SK-N-SH (cell line): ENCODE measurements around the gene PTOV1. TPM values are rescaled to one million over a fixed set of nuclear protein-coding genes. Genes with fewer than 3 reads are reported as not detected.

Experiments
- CTCF ChIA-PET: fragments of 300-600, 350-600 bp; formaldehyde crosslinking; extraction: SDS; loops from one replicate; lab custom pipeline; 2021; lab: Yijun Ruan, JAX
- POLR2A ChIA-PET: fragments of 350-600 bp; sonication (Branson Sonifier 250); formaldehyde crosslinking; extraction: SDS; loops from one replicate; lab custom pipeline; 2020; ENCODE audit warnings: antibody characterized with exemption, inconsistent platforms; lab: Yijun Ruan, JAX
- DNase-seq: peaks from one replicate; pipeline ENCODE4 v3.0.0; 2012
- H2AFZ ChIP-seq: fragments of 200-600 bp; sonication (generic); 2 replicates; pipeline ENCODE4 v1.8.1; 2016; ENCODE audit warnings: antibody characterized with exemption, mild to moderate bottlenecking, low read depth
- H3F3A ChIP-seq: fragments of 200-600 bp; sonication (generic); replicated peaks from 2 replicates; pipeline ENCODE3; 2016; ENCODE audit warnings: antibody characterized with exemption, mild to moderate bottlenecking; ENCODE audit not compliant: insufficient read depth
- H3K27ac ChIP-seq, 2 experiments: fragments of 200-500 bp in 1 of 2; fragments of 200-600 bp in 1 of 2; sonication (Bioruptor generic) in 1 of 2; sonication (generic), shearing (Covaris generic) in 1 of 2; 2 replicates each; pipeline versions ENCODE4 v1.5.1 to v1.6.1; 2014 to 2016; ENCODE audit warnings: low read depth in 2 of 2, inconsistent platforms in 1 of 2, low read length in 1 of 2, mild to moderate bottlenecking in 1 of 2, mixed read lengths in 1 of 2
- H3K27me3 ChIP-seq: fragments of 200-600 bp; sonication (generic), shearing (Covaris generic); 2 replicates; pipeline ENCODE4 v1.6.1; 2016; ENCODE audit warnings: mixed run types; ENCODE audit not compliant: insufficient read depth
- H3K36me3 ChIP-seq, 2 experiments: fragments of 200-500 bp in 1 of 2; fragments of 200-600 bp in 1 of 2; sonication (Bioruptor generic) in 1 of 2; sonication (generic) in 1 of 2; replicated peaks in 1 of 2; 2 replicates each; pipeline versions ENCODE3 to v1.5.1; 2014 to 2016; ENCODE audit warnings: low read length in 1 of 2, mild to moderate bottlenecking in 1 of 2; ENCODE audit not compliant: insufficient read depth in 2 of 2, control insufficient read depth in 1 of 2
- H3K4me1 ChIP-seq, 2 experiments: fragments of 200-500 bp in 1 of 2; fragments of 200-600 bp in 1 of 2; sonication (Bioruptor generic) in 1 of 2; sonication (generic), shearing (Covaris generic) in 1 of 2; 2 replicates each; pipeline versions ENCODE4 v1.5.1 to v1.6.1; 2014 to 2016; ENCODE audit warnings: low read depth in 1 of 2, low read length in 1 of 2, mixed run types in 1 of 2; ENCODE audit not compliant: insufficient read depth in 2 of 2, control insufficient read depth in 1 of 2
- H3K4me2 ChIP-seq: fragments of 200-600 bp; sonication (generic), shearing (Covaris generic); 2 replicates; pipeline ENCODE4 v1.6.1; 2017; ENCODE audit warnings: mixed run types
- H3K4me3 ChIP-seq, 2 experiments: fragments of 200-500 bp in 1 of 2; fragments of 200-600 bp in 1 of 2; sonication (Bioruptor generic) in 1 of 2; sonication (generic), shearing (Covaris generic) in 1 of 2; 2 replicates each; pipeline versions ENCODE4 v1.5.1 to v1.8.1; 2014 to 2016; ENCODE audit warnings: low read depth in 2 of 2, inconsistent platforms in 1 of 2, low read length in 1 of 2, mild to moderate bottlenecking in 1 of 2, mixed read lengths in 1 of 2, moderate library complexity in 1 of 2
- H3K79me2 ChIP-seq: fragments of 200-600 bp; sonication (generic); 2 replicates; pipeline ENCODE4 v1.8.1; 2017; ENCODE audit warnings: mild to moderate bottlenecking; ENCODE audit not compliant: insufficient read depth
- H3K9ac ChIP-seq: fragments of 200-600 bp; sonication (generic); 2 replicates; pipeline ENCODE4 v1.6.1; 2017; ENCODE audit warnings: mixed run types
- H3K9me2 ChIP-seq: fragments of 200-600 bp; sonication (generic); 2 replicates; pipeline ENCODE4 v1.6.1; 2017; ENCODE audit warnings: mixed run types
- H3K9me3 ChIP-seq: fragments of 200-600 bp; sonication (generic); 2 replicates; pipeline ENCODE4 v1.6.1; 2017; ENCODE audit warnings: mixed run types, mild to moderate bottlenecking, moderate library complexity
- H4K20me1 ChIP-seq: fragments of 200-600 bp; sonication (generic); 2 replicates; pipeline ENCODE4 v1.6.1; 2017; ENCODE audit warnings: mild to moderate bottlenecking, mixed run types; ENCODE audit not compliant: insufficient read depth
- ELF1 ChIP-seq: IDR thresholded peaks from 2 replicates; pipeline ENCODE4 v1.4.0; 2012
- EP300 ChIP-seq, 2 experiments: IDR thresholded peaks; 2 replicates each; pipeline versions ENCODE4 v1.4.0 to v1.6.1; 2012; ENCODE audit warnings: borderline replicate concordance in 1 of 2, low read depth in 1 of 2, low read length in 1 of 2
- GABPA ChIP-seq: IDR thresholded peaks from 2 replicates; pipeline ENCODE4 v1.4.0; 2012; ENCODE audit warnings: low read depth, mild to moderate bottlenecking
- GATA2 ChIP-seq: sonication (generic); formaldehyde crosslinking; IDR thresholded peaks from 2 replicates; pipeline ENCODE4 v1.5.0; 2020; ENCODE audit warnings: mild to moderate bottlenecking, missing genetic modification reagents
- JUND ChIP-seq: IDR thresholded peaks from 2 replicates; pipeline ENCODE4 v1.4.0; 2012
- RCOR1 ChIP-seq: fragments of 150-350 bp; IDR thresholded peaks from 2 replicates; pipeline ENCODE4 v1.6.1; 2017; ENCODE audit warnings: antibody characterized with exemption, low read length
- RFX5 ChIP-seq: IDR thresholded peaks from 2 replicates; pipeline ENCODE4 v1.6.1; 2012; ENCODE audit warnings: mild to moderate bottlenecking, improper control_type of control experiment, low read length
- RXRA ChIP-seq: IDR thresholded peaks from 2 replicates; pipeline ENCODE4 v1.4.0; 2012; ENCODE audit warnings: low read depth, mild to moderate bottlenecking, borderline replicate concordance
- SMC3 ChIP-seq: IDR thresholded peaks from 2 replicates; pipeline ENCODE4 v1.6.1; 2012; ENCODE audit warnings: low read depth, low read length, improper control_type of control experiment
- TAF1 ChIP-seq: IDR thresholded peaks from 2 replicates; pipeline ENCODE4 v1.6.1; 2012; ENCODE audit warnings: low read depth, mild to moderate bottlenecking, low read length, moderate library complexity, borderline replicate concordance
- TEAD4 ChIP-seq: IDR thresholded peaks from 2 replicates; pipeline ENCODE4 v1.4.0; 2012; ENCODE audit warnings: mild to moderate bottlenecking, borderline replicate concordance; ENCODE audit not compliant: insufficient read depth
- WGBS: methylation state at CpG from one replicate; pipeline ENCODE4 v1.1.6; 2017; ENCODE audit warnings: low lambda C conversion rate; 5-methylcytosine and 5-hydroxymethylcytosine counted together
- polyA plus RNA-seq, 3 experiments: library from polyadenylated mRNA; depleted of rRNA; stranded (reverse); fragments of >200 nt; gene quantifications; 2 replicates each; pipeline ENCODE4 v1.2.3, GENCODE V29; 2012
- TF ChIP-seq, protein P1 (sequence below): fragments of 150-350 bp; IDR thresholded peaks from 2 replicates; pipeline ENCODE4 v1.6.1; 2017; ENCODE audit warnings: antibody characterized with exemption, low read length, low read depth, borderline replicate concordance
- TF ChIP-seq, protein P2 (sequence below): fragments of 150-350 bp; IDR thresholded peaks from 2 replicates; pipeline ENCODE4 v1.6.1; 2016; ENCODE audit warnings: mild to moderate bottlenecking, low read depth, low read length

PTOV1 gene
- polyA plus RNA-seq, 1 of the 3 experiments (the other 2 are of a cell fraction): 95.0 TPM

DNA sequence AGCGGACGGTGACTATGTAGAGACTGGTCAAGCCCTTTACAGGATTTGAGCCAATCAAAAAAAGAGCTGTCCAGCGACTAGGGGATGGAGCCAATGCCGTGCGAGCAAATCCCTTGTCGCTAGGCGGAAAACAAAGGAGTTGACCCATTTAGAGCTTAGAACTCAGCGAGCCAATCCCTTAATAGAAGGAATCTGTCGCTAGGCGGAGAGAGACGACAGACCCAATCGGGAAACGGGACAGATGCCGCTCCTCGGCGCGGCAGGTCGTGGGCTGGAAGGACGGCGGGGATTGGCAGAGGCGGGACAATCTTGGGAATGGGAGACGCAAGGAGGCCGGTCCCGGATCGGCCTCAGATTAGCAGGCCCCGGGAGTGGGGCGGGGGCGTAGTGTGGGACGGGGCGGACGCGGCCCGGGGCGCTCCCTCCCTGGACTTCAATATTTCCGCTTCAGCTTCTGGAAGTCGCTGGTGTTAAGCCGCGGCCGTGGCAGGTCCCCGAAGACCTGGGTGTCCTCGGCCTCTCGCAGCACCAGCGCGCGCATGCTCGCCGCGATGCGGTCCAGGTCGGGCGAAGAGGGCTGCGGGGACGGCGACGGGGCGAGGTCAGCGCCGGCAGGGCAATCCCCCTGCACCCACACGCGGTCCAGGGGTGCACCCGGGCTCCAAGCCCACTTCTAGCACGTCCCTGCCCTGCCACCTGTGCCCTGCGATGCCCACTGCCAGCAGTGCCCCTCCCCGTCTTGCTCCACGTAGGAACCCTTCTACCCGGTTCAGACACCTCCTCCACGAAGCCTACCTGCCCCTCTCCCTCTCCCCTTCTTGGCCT, 18.7 kb downstream of the PTOV1 start (continued):
- TF ChIP-seq RFX5 (peak; percentile 100), RXRA (no peak), TAF1 (peak; percentile 60), GABPA (no peak), RCOR1 (no peak), ELF1 (peak; percentile 80)

DNA sequence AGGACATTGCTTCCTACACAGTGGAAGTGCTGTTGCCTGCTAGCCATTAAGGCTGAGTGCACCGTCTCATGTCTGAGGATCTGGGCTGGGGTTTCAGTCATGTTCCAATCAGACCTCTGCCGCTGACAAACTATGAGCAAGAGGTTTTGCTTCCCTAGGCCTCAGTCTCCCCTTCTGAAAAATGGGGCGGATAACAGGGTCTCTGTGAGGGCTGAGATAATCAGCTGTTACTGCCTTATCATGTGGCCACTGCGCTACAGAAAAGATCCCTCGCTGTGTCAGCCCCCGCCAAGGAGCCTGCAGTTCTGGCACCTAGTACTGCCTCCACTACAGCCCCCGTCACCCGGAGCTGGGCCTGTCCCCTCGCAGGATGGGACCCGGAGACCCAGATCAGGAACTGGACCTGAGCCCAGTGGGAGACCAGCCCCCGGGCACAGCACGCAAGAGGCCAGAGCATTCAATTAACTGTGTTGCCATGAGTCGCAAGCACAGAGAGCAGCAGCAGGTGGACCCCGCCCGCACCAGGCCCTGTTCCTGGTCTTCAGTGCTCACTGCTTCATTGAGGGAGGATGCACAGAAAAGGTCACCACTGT, 19.4 kb downstream of the PTOV1 start:
- ChIA-PET POLR2A (interaction anchor here (1.7 kb wide), 1 partner anchor 57 kb away, joined by 6 read pairs; the partner anchor contains the start of gene FUZ), CTCF (no interaction called here)
- Histone ChIP-seq H3K9me2 (no peaks in the 10 kb centered on the region), H3K27me3 (no peaks in the 10 kb centered on the region), H3K4me1 (peaks cover 27 to 47% of the 10 kb centered on the region in 2 experiments), H3F3A (peaks cover 21% of the 10 kb centered on the region), H3K36me3 (peaks cover 6 to 23% of the 10 kb centered on the region in 2 experiments), H3K9ac (peak overlapping the region; percentile 48), H2AFZ (no peak overlapping the region), H4K20me1 (no peaks in the 10 kb centered on the region), H3K4me2 (peak overlapping the region; percentile 85), H3K27ac (peak overlapping the region; percentile 67 to 98), H3K4me3 (peak overlapping the region; percentile 53 to 63), H3K9me3 (no peaks in the 10 kb centered on the region), H3K79me2 (peaks cover 47% of the 10 kb centered on the region)
- DNase-seq: no peak
- TF ChIP-seq TEAD4 (no peak), SMC3 (no peak), EP300 (IDR thresholded peaks at IDR 0.05; ENCODE audit: borderline replicate concordance in 1 of 2, low read depth in 1 of 2, low read length in 1 of 2) (no peak), GATA2 (peak; percentile 29; the same call in 1 of the 2 replicates), ELF1 (no peak), JUND (no peak), RFX5 (0 out of 2 replicates have a peak, but pooled peaks have one; percentile 7)
- TF ChIP-seq, protein P1, sequence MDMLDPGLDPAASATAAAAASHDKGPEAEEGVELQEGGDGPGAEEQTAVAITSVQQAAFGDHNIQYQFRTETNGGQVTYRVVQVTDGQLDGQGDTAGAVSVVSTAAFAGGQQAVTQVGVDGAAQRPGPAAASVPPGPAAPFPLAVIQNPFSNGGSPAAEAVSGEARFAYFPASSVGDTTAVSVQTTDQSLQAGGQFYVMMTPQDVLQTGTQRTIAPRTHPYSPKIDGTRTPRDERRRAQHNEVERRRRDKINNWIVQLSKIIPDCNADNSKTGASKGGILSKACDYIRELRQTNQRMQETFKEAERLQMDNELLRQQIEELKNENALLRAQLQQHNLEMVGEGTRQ: no peak
- TF ChIP-seq, protein P2, sequence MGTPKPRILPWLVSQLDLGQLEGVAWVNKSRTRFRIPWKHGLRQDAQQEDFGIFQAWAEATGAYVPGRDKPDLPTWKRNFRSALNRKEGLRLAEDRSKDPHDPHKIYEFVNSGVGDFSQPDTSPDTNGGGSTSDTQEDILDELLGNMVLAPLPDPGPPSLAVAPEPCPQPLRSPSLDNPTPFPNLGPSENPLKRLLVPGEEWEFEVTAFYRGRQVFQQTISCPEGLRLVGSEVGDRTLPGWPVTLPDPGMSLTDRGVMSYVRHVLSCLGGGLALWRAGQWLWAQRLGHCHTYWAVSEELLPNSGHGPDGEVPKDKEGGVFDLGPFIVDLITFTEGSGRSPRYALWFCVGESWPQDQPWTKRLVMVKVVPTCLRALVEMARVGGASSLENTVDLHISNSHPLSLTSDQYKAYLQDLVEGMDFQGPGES: no peak
- WGBS: 77% methylated on average over 7 of the region's 15 CpGs
